OCI-M2 (cell line): Measurements from ENCODE around the gene SDK1.
"Not testable (repeated sequence)": the region's sequence is repeated elsewhere in the genome, so short reads cannot be mapped to it uniquely, and the experiment has no call there.

ENCODE experiments used
- DNase-seq: peaks from one replicate; lab custom pipeline; 2025; ENCODE audit not compliant: unreplicated experiment; lab: John Stamatoyannopoulos, UW

SDK1 gene

DNA sequence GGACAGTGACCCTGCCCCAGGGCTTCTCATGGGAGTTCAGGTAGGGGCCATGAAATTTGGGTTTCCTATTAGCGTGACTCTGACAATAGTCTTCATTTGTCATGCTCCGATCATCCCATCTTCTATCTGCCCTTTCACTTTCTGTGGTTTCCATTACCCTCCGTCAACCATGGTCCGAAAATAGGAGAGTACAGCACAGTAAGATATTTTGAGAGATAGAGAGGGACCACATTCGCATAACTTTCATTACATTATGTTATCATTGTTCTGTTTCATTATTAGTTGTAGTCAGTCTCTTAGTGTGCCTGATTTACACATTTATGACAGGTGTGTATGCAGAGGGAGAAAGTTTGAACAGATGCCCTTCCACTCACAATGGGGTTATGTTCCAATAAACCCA, 649.2 kb downstream of the SDK1 start:
- DNase-seq, result no peak

DNA sequence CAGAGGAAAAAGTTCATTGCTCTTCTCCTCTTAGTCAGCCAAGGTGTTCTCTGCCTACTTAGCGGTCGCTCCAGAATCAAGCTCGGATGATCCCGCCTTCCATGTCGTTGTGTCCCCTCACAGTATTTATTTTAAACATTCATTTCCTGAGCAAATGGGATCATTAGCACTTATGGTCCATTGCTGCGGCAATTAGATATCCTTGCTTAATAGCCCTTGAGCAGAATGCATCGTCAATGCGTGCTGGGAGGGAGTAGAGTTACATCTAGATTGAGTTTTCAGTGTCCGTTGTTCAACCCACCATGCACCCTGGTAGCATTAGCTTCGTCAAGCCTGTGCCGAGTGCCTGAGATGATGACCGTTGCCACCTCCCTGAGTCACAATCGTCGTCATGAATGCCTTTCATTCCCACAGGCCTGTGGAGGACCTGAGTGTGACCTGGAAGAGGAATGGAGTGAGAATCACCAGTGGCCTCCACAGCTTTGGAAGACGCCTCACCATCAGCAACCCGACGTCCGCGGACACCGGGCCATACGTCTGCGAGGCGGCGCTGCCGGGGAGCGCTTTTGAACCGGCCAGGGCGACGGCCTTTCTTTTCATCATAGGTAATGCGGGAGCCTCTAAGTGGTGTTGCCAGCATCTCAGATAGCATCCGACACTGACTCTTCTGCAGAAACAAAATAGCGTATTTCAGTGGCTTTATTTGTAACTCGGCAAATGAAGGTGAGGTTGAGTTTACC, 650.4 kb downstream of the SDK1 start:
- no peak for DNase-seq

DNA sequence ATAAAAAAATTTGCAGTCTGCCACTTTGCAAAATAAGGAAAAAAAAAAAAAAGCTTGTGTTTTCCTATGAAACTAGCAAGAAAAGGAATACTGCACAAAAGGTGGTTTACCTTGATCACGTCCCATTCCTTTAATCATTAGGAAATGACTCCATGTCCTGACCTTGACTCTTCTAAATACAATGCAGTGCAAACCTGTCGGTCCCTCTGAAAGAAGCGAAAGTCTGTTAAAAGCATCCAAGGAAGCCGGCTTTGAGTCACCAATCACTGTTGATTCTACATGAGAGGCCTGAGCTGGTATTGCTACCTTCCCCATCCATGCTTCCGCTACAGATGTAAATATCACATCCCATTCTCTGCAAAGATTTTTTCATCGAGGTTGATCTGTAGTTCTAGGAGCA, 652.1 kb downstream of the SDK1 start:
- DNase-seq, result no peak

DNA sequence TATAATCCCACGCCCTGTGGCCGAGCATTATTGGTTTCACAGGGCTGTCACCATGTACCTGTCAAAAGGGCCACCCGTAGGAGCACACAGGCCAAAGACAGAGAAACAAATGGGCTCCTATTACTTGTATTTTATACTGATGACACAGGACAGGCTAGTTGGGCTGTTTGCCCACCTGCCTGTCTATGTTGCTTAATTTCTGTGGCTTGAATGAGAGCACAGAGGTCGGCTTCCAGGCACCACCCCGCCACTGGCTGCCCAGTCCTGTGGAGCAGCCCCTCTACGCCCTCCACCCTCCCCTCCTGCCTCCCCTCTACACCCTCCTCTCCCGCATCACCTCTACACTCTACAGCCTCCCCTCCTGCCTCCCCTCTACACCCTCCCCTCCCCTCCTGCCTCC, 652.9 kb downstream of the SDK1 start:
- DNase-seq, result no peak

- no peak for DNase-seq
These were observed 654.0 kb downstream of the SDK1 start for GRCh38 chr7:3955026-3955425.

DNA sequence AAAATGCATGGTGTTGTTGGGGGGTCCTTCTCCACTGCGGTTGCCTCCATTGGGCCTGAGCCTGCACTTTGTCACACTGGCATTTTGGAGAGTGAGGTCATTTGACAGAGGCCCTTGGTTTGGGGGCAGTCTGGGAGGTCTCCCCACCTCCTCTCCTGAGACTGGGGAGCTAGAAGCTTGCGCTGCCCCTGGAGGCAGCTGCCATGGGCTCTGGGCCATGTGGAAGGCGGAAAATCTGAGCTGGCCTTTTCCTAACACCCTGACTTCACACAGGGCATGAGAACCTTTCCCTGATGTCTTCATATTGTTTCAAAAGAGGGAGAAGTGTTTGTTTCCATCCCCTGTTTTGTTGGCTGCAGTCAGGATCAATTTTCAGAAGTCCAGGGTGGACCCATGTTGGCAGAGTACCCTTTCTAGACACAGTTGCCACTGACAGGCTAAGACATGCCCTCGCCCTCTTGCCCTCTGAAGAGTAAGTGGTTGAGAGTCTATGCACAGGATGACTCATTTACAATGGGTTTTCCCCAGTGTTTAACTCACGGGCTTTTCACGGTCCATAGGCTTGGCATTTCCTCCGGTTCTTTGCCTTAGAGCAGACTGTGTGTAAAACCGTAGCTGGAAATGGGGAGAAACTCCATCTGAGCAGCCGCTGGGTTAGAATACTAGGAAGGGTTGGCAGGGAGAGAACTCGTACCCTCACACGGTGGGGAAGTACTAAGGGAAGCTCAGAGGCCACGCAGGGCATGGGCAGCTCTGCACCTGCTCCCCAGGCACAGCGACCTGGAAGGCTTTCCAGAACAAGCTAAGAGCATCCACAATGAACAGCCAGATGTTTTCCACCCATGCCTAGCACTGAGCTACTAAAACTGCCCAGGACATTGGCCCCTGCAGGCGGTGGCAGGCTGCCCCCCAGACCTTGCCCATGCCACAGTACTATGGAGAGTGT, 655.0 kb downstream of the SDK1 start:
- no peak for DNase-seq

- no peak for DNase-seq
These were observed 655.9 kb downstream of the SDK1 start for GRCh38 chr7:3956949-3957348.

DNA sequence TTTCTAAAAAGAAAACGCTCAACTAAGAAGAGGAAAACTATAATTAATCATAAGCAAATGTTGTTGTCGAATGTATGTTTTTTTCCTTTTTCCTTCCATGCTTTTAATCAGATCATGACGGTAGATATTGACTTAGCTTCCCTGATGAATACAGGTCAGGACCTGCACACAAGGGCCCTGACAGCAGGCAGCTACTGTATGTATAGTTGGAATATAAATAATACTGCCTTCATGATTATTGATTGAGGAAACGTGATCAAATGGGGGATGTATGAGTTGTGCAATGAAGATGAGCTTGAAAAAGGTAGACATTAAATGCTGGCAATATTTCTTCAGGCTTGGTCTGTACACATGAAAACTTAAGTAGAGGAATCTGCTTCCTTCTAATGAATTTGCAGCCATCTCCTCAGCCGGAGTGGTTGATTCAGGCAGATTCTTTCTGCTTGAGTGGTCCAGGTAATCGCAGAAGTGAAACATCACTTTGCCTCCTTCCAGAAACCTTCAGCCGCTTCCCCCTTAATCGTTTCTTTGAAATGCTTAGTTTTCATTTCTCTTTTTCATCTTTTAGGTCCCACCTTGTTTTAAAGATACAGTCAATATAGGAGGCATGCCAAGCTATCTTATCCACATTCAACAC, 656.5 kb downstream of the SDK1 start:
- DNase-seq, result no peak

GRCh38 chr7:3958109-3958483, 657.0 kb downstream of the SDK1 start:
- no peak for DNase-seq

DNA sequence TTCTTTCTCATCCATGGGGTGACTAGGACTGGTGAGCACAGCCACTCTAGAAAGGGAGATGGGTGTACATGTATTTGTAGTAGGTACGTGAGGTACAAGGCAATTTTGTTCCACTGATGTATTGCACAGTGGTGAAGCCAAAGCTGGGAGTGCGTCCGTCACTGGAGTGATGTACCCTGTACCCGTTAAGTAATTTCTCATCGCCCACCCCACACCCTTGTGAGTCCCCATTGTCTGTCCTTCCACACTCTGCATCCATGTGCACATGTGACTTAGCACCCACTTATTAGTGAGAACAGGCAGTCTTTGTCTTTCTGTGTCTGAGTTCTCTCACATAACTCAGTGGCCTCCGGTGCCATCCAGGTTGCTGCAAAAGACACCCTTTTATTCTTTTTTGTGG, 658.3 kb downstream of the SDK1 start:
- no peak for DNase-seq

GRCh38 chr7:3960050-3960763, 659.2 kb downstream of the SDK1 start:
- no peak for DNase-seq

DNA sequence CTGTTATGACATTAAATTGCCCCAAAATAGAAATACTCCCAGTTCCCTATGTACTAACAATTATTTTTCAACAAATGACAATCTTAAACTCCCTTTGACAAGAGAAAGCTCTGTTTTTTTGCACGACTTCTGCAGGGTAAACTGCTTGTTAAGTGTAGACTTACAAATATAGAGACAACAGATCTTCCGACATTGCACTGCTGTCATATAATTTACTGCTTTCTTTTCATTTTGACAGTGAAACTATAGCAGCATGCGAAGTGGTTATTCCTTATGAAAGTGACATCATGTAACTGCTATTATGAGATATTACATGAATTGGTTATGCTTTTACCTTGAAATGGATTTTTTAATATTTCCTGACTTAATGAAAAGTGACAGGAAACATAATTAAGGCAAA, 659.9 kb downstream of the SDK1 start:
- no peak for DNase-seq

DNA sequence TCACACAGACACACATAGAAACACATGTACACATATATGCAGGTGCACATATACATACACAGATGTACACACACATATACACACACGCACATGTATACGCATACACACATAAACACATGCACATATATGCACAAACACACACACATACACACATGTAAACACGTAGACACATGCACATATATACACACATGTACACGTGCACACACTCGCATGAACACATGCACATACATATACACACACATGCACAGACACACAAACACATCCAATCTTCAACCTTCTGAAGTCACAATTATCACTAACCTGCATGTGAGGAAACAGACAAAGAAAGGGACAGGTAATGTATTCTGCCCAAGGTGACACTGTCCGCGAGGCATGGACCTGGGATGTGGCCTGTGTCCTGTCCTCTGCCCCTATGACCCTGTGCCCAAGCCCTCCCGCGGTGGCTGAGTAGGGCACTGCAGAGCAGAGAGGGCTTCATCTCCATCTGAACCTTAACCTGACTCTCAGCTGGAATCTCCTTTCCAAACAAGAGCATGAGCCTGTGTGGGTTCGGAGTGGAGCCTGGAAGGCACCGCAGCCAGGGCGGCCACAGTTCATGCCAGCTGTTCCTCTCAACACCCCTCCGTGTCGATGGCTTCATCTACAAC, 660.9 kb downstream of the SDK1 start:
- DNase-seq, result no peak

DNA sequence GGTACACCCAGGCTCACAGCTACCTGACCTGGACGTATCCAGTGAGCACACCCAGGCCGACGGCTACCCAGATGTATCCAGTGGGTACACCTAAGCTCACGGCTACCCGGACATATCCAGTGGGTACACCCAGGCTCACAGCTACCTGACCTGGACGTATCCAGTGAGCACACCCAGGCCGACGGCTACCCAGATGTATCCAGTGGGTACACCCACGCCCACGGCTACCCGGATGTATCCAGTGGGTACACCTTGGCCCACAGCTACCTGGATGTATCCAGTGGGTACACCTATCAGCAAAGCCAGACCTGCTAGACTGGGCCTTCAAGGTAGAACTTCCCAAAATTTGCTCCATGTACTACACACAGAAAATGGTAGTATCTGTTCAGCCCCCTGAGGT, 662.7 kb downstream of the SDK1 start:
- DNase-seq, result not testable (repeated sequence)

DNA sequence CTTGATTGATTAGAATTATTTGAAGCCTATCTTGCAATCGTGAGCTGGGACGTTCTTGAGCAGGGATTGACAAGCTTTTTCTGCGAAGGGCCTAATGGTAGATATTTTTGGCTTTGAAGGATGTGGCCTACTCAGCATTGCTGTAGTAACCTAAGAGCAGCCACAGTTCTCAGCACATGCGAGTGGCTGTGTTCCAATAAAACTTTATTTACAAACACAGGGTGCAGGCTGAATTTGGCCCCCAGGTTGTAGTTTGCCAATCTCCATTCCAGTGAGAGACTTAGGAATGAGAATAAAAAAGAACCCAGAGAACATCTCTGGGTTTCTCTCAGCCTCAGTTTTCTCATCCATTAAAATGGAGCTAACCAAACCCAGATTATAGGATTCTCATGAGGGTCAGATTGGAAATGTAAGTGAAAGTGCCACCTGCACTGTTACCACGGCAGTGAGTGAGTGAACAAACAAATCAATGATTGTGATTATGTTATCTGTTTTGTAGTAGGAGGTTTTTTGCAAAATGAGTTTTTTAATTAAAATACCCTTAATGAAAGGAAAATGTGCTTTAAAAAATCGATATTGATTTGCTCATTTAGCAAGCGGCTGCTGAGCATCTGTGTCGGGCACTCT, 664.0 kb downstream of the SDK1 start:
- DNase-seq, result no peak

- DNase-seq, result no peak
These were observed 664.8 kb downstream of the SDK1 start for GRCh38 chr7:3965794-3966395.

- no peak for DNase-seq
These were observed 667.2 kb downstream of the SDK1 start for GRCh38 chr7:3968234-3968633.

DNA sequence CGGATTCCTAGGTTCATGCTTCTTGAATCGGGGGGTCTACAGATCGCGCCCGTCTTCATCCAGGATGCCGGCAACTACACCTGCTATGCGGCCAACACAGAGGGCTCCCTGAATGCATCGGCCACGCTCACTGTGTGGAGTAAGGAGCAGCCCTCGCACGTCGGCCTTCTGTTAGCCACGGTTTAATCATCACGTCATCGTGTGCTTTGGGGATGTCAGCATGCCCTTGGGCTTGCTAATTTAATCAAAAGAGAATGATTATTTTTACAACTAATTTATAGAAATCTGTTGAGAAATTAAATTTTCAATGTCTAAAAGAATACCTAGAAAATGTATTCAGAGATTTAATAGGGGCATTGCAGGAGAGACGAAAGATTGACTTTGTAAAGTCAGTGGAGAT, 668.2 kb downstream of the SDK1 start:
- no peak for DNase-seq

DNA sequence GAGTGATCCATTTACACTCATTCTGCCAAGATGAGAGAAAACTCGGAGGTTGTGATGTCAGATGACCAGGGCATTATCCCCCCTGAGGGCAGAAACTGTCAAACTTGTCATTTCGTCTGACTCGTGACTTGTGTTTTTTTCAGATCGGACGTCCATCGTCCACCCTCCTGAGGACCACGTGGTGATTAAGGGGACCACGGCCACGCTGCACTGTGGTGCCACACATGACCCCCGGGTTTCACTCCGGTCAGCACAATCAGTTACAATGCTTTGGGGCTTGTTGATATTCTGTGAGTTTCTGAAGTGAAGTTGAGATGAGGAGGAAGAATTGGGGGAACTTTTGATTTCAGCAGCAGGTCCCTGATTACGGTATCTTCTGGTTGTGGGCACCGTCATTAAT, 670.3 kb downstream of the SDK1 start:
- DNase-seq, result no peak

DNA sequence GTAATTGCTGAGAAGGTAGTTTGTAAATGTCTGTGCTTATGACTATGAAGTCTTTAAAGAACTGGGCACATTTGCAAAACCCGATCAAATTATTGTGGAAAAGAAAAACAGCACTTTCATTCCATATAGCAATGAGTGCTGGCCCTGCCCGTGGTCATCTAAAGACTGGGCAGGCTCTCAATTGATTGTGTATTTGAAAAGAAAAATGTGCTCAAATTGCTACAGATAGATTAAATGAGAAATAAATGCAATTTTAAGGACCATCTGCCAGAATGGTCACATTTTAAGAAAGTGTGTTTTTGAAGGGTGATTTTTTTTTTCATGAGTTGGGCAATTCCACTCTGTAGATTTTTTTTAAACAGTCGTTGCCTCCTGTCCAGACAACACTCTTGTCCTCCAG, 672.2 kb downstream of the SDK1 start:
- no peak for DNase-seq
